Measurements from ENCODE around the gene UBALD2.
"Not testable (repeated sequence)": the region's sequence is repeated elsewhere in the genome, so short reads cannot be mapped to it uniquely, and the experiment has no call there.

Gene UBALD2

GRCh38 chr17:76292567-76292966, 27.4 kb downstream of the UBALD2 start:
- Histone ChIP-seq H3K27me3 (replicated peaks; ENCODE audit: control insufficient read depth, insufficient read depth, low read length) (no peaks in the 10 kb centered on the region), H3K9me3 (ENCODE audit: control insufficient read depth, low read length) (no peaks in the 10 kb centered on the region), H3K4me1 (ENCODE audit: control insufficient read depth, insufficient read depth, low read length) (no peaks in the 10 kb centered on the region)

GRCh38 chr17:76293106-76293505, 28.0 kb downstream of the UBALD2 start:
- Histone ChIP-seq H3K36me3 (ENCODE audit: control insufficient read depth, insufficient read depth, low read length, severe bottlenecking) (no peaks in the 10 kb centered on the region), H3K27me3 (replicated peaks; ENCODE audit: control insufficient read depth, insufficient read depth, low read length) (no peaks in the 10 kb centered on the region), H3K4me1 (ENCODE audit: control insufficient read depth, insufficient read depth, low read length) (no peaks in the 10 kb centered on the region), H3K9ac (ENCODE audit: low read length) (no peak overlapping the region), H3K4me3 (ENCODE audit: low read length) (no peak overlapping the region), H3K9me3 (ENCODE audit: control insufficient read depth, low read length) (no peaks in the 10 kb centered on the region)
- no peak for DNase-seq (ENCODE audit: low read depth)

More at GRCh38 chr17:76292567-76292966, 27.4 kb downstream of the UBALD2 start:
- DNase-seq (ENCODE audit: low read depth), result no peak
- Histone ChIP-seq H3K4me3 (ENCODE audit: low read length) (no peak overlapping the region), H3K9ac (ENCODE audit: low read length) (no peak overlapping the region), H3K36me3 (ENCODE audit: control insufficient read depth, insufficient read depth, low read length, severe bottlenecking) (no peaks in the 10 kb centered on the region)

GRCh38 chr17:76296186-76296585, 31.0 kb downstream of the UBALD2 start:
- no peak overlapping the region for H3K9ac ChIP-seq (ENCODE audit: low read length)
- H3K9me3 ChIP-seq (ENCODE audit: control insufficient read depth, low read length), result no peaks in the 10 kb centered on the region
- DNase-seq (ENCODE audit: low read depth), result no peak
- H3K4me1 ChIP-seq (ENCODE audit: control insufficient read depth, insufficient read depth, low read length), result no peaks in the 10 kb centered on the region
- no peaks in the 10 kb centered on the region for H3K27me3 ChIP-seq (replicated peaks; ENCODE audit: control insufficient read depth, insufficient read depth, low read length)
- H3K36me3 ChIP-seq (ENCODE audit: control insufficient read depth, insufficient read depth, low read length, severe bottlenecking), result no peaks in the 10 kb centered on the region
- no peak overlapping the region for H3K4me3 ChIP-seq (ENCODE audit: low read length)

GRCh38 chr17:76296889-76297288, 31.7 kb downstream of the UBALD2 start:
- H3K9ac ChIP-seq (ENCODE audit: low read length), result no peak overlapping the region
- H3K4me1 ChIP-seq (ENCODE audit: control insufficient read depth, insufficient read depth, low read length), result no peaks in the 10 kb centered on the region
- H3K4me3 ChIP-seq (ENCODE audit: low read length), result no peak overlapping the region
- H3K27me3 ChIP-seq (replicated peaks; ENCODE audit: control insufficient read depth, insufficient read depth, low read length), result no peaks in the 10 kb centered on the region
- DNase-seq (ENCODE audit: low read depth), result no peak
- no peaks in the 10 kb centered on the region for H3K36me3 ChIP-seq (ENCODE audit: control insufficient read depth, insufficient read depth, low read length, severe bottlenecking)
- no peaks in the 10 kb centered on the region for H3K9me3 ChIP-seq (ENCODE audit: control insufficient read depth, low read length)

GRCh38 chr17:76297436-76297835, 32.3 kb downstream of the UBALD2 start:
- H3K36me3 ChIP-seq (ENCODE audit: control insufficient read depth, insufficient read depth, low read length, severe bottlenecking), result no peaks in the 10 kb centered on the region
- H3K4me3 ChIP-seq (ENCODE audit: low read length), result no peak overlapping the region
- DNase-seq (ENCODE audit: low read depth), result no peak
- H3K9me3 ChIP-seq (ENCODE audit: control insufficient read depth, low read length), result no peaks in the 10 kb centered on the region
- H3K9ac ChIP-seq (ENCODE audit: low read length), result no peak overlapping the region
- H3K4me1 ChIP-seq (ENCODE audit: control insufficient read depth, insufficient read depth, low read length), result no peaks in the 10 kb centered on the region
- H3K27me3 ChIP-seq (replicated peaks; ENCODE audit: control insufficient read depth, insufficient read depth, low read length), result no peaks in the 10 kb centered on the region

GRCh38 chr17:76304226-76305134, 39.3 kb downstream of the UBALD2 start:
- H3K9ac ChIP-seq (ENCODE audit: low read length), result no peak overlapping the region
- H3K4me1 ChIP-seq (ENCODE audit: control insufficient read depth, insufficient read depth, low read length), result no peaks in the 10 kb centered on the region
- H3K4me3 ChIP-seq (ENCODE audit: low read length), result no peak overlapping the region
- no peaks in the 10 kb centered on the region for H3K9me3 ChIP-seq (ENCODE audit: control insufficient read depth, low read length)
- DNase-seq (ENCODE audit: low read depth), result no peak
- peaks cover 3% of the 10 kb centered on the region for H3K36me3 ChIP-seq (ENCODE audit: control insufficient read depth, insufficient read depth, low read length, severe bottlenecking)
- H3K27me3 ChIP-seq (replicated peaks; ENCODE audit: control insufficient read depth, insufficient read depth, low read length), result no peaks in the 10 kb centered on the region

GRCh38 chr17:76305135-76305454, 39.9 kb downstream of the UBALD2 start:
- H3K9ac ChIP-seq (ENCODE audit: low read length), result not testable (repeated sequence)

GRCh38 chr17:76307299-76307965, 42.3 kb downstream of the UBALD2 start:
- H3K9me3 ChIP-seq (ENCODE audit: control insufficient read depth, low read length), result no peaks in the 10 kb centered on the region
- no peaks in the 10 kb centered on the region for H3K27me3 ChIP-seq (replicated peaks; ENCODE audit: control insufficient read depth, insufficient read depth, low read length)
- H3K9ac ChIP-seq (ENCODE audit: low read length), result no peak overlapping the region
- H3K4me1 ChIP-seq (ENCODE audit: control insufficient read depth, insufficient read depth, low read length), result no peaks in the 10 kb centered on the region
- H3K36me3 ChIP-seq (ENCODE audit: control insufficient read depth, insufficient read depth, low read length, severe bottlenecking), result peaks cover 25% of the 10 kb centered on the region
- DNase-seq (ENCODE audit: low read depth), result no peak
- no peak overlapping the region for H3K4me3 ChIP-seq (ENCODE audit: low read length)

More at GRCh38 chr17:76305135-76305454, 39.9 kb downstream of the UBALD2 start:
- not testable (repeated sequence) for H3K36me3 ChIP-seq (ENCODE audit: control insufficient read depth, insufficient read depth, low read length, severe bottlenecking); H3K4me3 ChIP-seq (ENCODE audit: low read length); DNase-seq (ENCODE audit: low read depth); H3K27me3 ChIP-seq (replicated peaks; ENCODE audit: control insufficient read depth, insufficient read depth, low read length); H3K4me1 ChIP-seq (ENCODE audit: control insufficient read depth, insufficient read depth, low read length); H3K9me3 ChIP-seq (ENCODE audit: control insufficient read depth, low read length)

- Histone ChIP-seq H3K36me3 (ENCODE audit: control insufficient read depth, insufficient read depth, low read length, severe bottlenecking) (peaks cover 30% of the 10 kb centered on the region), H3K4me1 (ENCODE audit: control insufficient read depth, insufficient read depth, low read length) (no peaks in the 10 kb centered on the region), H3K27me3 (replicated peaks; ENCODE audit: control insufficient read depth, insufficient read depth, low read length) (no peaks in the 10 kb centered on the region), H3K9me3 (ENCODE audit: control insufficient read depth, low read length) (no peaks in the 10 kb centered on the region), H3K4me3 (ENCODE audit: low read length) (no peak within 1 kb of the TSS), H3K9ac (ENCODE audit: low read length) (no peak within 1 kb of the TSS)
- DNase-seq (ENCODE audit: low read depth), result no peak
Measured at GRCh38 chr17:76307966-76308338, 42.8 kb downstream of the UBALD2 start, which contains the start of gene QRICH2. Gene QRICH2, minus strand, starts transcription at chr17:76308276. Its CDS starts 278 bp downstream, at chr17:76307998.

- Histone ChIP-seq H3K4me3 (ENCODE audit: low read length) (no peak overlapping the region), H3K27me3 (replicated peaks; ENCODE audit: control insufficient read depth, insufficient read depth, low read length) (no peaks in the 10 kb centered on the region), H3K4me1 (ENCODE audit: control insufficient read depth, insufficient read depth, low read length) (no peaks in the 10 kb centered on the region), H3K36me3 (ENCODE audit: control insufficient read depth, insufficient read depth, low read length, severe bottlenecking) (peaks cover 40% of the 10 kb centered on the region), H3K9me3 (ENCODE audit: control insufficient read depth, low read length) (no peaks in the 10 kb centered on the region), H3K9ac (ENCODE audit: low read length) (no peak overlapping the region)
- no peak for DNase-seq (ENCODE audit: low read depth)
Measured at GRCh38 chr17:76309461-76309860, 44.3 kb downstream of the UBALD2 start.

GRCh38 chr17:76312735-76313134, 47.6 kb downstream of the UBALD2 start:
- no peaks in the 10 kb centered on the region for H3K4me1 ChIP-seq (ENCODE audit: control insufficient read depth, insufficient read depth, low read length)
- H3K9ac ChIP-seq (ENCODE audit: low read length), result no peak overlapping the region
- H3K36me3 ChIP-seq (ENCODE audit: control insufficient read depth, insufficient read depth, low read length, severe bottlenecking), result peaks cover 43% of the 10 kb centered on the region
- DNase-seq (ENCODE audit: low read depth), result no peak
- H3K9me3 ChIP-seq (ENCODE audit: control insufficient read depth, low read length), result no peaks in the 10 kb centered on the region
- H3K27me3 ChIP-seq (replicated peaks; ENCODE audit: control insufficient read depth, insufficient read depth, low read length), result no peaks in the 10 kb centered on the region
- H3K4me3 ChIP-seq (ENCODE audit: low read length), result no peak overlapping the region

Measured in adipocyte (in vitro differentiated cells).